ENCODE data around the gene TMEM243. TPM values are rescaled to one million over a fixed set of nuclear protein-coding genes. Genes with fewer than 3 reads are reported as not detected.

TMEM243 gene
- total RNA-seq, 2 experiments from 2014 or later: 67.0 to 67.2 TPM

DNA sequence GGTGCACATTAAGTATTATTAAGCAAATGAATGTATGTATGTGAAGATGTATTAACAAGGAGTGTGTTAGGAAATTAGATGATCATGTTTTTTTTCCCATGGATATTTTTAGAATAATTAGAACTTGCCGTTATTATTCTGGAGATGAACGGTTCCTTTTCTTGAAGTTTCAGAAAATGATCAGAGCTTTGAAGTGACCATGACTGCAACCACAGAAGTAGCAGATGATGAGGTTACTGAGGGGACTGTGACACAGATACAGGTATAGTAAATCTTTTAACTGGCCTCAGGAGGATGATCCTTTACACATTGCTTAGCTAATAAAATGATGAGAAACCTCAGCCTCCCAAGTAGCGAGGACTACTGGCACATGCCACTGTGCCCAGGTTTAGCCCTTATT lies 48.7 kb downstream of the TMEM243 start:
- intact Hi-C loops (cut with micrococcal nuclease): no loop called here
- POLR2A ChIA-PET: interaction anchor here (0.9 to 1.5 kb wide), 6 partner anchors 17 to 49 kb away, joined by 3 to 5 read pairs (median 4); partner anchors contain the start of genes DMTF1 and TMEM243
- DNase-seq (no peak), ATAC-seq (no peak)
- peaks cover 66% of the 10 kb centered on the region for H3K36me3 Mint-ChIP-seq (ENCODE audit: low read depth)
- no peak overlapping the region for H3K4me3 Mint-ChIP-seq
- no peaks in the 10 kb centered on the region for H3K9me3 Mint-ChIP-seq
- CTCF ChIA-PET: interaction anchor here (0.9 kb wide), 2 partner anchors 14 to 66 kb away, joined by 3 read pairs; no protein-coding TSS in a partner anchor
- no peak overlapping the region for H3K27ac Mint-ChIP-seq
- peaks cover 19% of the 10 kb centered on the region for H3K4me1 Mint-ChIP-seq (ENCODE audit: low read depth)
- no peaks in the 10 kb centered on the region for H3K27me3 Mint-ChIP-seq
- TF ChIP-seq, protein P1, sequence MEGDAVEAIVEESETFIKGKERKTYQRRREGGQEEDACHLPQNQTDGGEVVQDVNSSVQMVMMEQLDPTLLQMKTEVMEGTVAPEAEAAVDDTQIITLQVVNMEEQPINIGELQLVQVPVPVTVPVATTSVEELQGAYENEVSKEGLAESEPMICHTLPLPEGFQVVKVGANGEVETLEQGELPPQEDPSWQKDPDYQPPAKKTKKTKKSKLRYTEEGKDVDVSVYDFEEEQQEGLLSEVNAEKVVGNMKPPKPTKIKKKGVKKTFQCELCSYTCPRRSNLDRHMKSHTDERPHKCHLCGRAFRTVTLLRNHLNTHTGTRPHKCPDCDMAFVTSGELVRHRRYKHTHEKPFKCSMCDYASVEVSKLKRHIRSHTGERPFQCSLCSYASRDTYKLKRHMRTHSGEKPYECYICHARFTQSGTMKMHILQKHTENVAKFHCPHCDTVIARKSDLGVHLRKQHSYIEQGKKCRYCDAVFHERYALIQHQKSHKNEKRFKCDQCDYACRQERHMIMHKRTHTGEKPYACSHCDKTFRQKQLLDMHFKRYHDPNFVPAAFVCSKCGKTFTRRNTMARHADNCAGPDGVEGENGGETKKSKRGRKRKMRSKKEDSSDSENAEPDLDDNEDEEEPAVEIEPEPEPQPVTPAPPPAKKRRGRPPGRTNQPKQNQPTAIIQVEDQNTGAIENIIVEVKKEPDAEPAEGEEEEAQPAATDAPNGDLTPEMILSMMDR (IDR thresholded peaks at IDR 0.05): no peak

DNA sequence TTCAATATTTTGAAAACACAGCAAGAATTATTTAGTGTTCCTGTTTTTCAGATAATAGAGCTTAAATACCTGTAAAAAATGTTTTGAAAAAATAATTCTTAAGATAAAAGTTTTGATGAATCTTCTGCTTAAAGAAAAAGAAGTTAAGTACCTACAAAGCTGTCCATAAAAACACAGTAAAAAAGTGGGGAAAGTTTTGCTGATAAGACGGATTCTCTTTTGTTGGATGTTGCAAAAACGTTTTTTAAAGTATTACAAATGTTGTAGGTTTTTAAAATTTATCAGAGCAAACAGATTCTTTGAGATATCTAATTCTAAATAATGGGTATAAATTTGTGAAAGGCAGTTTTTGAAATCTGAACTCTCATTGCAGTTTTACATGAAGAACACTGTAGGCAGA lies 55.1 kb downstream of the TMEM243 start:
- intact Hi-C loops (cut with micrococcal nuclease): no loop called here
- ChIA-PET CTCF (interaction anchor here (1.1 kb wide), 1 partner anchor 11 kb away, joined by 3 read pairs; no protein-coding TSS in a partner anchor), POLR2A (interaction anchor here (1.5 to 1.6 kb wide), 2 partner anchors 10 to 53 kb away, joined by 3 to 6 read pairs; no protein-coding TSS in a partner anchor)
- no peak for DNase-seq
- TF ChIP-seq, protein P1 (IDR thresholded peaks at IDR 0.05): no peak
- no peak overlapping the region for H3K27ac Mint-ChIP-seq
- peaks cover 55% of the 10 kb centered on the region for H3K36me3 Mint-ChIP-seq (ENCODE audit: low read depth)
- peaks cover 29% of the 10 kb centered on the region for H3K4me1 Mint-ChIP-seq (ENCODE audit: low read depth)
- no peaks in the 10 kb centered on the region for H3K27me3 Mint-ChIP-seq
- H3K4me3 Mint-ChIP-seq: no peak overlapping the region
- no peaks in the 10 kb centered on the region for H3K9me3 Mint-ChIP-seq
- ATAC-seq: no peak

DNA sequence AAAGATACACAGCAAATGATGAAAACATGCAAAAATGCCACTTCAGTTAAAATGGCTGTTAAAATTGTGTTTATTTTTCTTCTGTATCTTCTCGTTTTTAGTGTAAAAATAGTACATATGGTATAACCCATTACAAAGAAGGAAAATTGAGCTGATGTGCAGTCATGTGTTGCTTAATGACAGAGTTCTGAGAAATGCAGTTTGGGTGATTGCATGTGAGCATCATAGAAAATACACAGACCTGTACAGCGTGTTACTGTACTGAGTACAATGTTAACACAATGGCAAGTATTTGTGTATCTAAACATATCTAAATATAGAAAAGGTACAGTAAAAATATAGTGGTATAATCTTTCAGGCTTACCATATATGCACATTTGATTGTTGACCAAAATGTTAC lies 60.0 kb downstream of the TMEM243 start:
- H3K27ac Mint-ChIP-seq: no peak overlapping the region
- DNase-seq (no peak), ATAC-seq (no peak)
- POLR2A ChIA-PET: interaction anchor here (2.2 kb wide), 1 partner anchor 8 kb away, joined by 12 read pairs; the partner anchor contains the start of gene DMTF1
- H3K4me3 Mint-ChIP-seq: no peak overlapping the region
- peaks cover 55% of the 10 kb centered on the region for H3K4me1 Mint-ChIP-seq (ENCODE audit: low read depth)
- H3K36me3 Mint-ChIP-seq (ENCODE audit: low read depth): peaks cover 40% of the 10 kb centered on the region
- intact Hi-C loops (cut with micrococcal nuclease): no loop called here
- no peaks in the 10 kb centered on the region for H3K27me3 Mint-ChIP-seq
- TF ChIP-seq, protein P1 (IDR thresholded peaks at IDR 0.05): no peak
- CTCF ChIA-PET: interaction anchor here (1.2 kb wide), 1 partner anchor 77 kb away, joined by 7 read pairs; no protein-coding TSS in a partner anchor
- no peaks in the 10 kb centered on the region for H3K9me3 Mint-ChIP-seq

DNA sequence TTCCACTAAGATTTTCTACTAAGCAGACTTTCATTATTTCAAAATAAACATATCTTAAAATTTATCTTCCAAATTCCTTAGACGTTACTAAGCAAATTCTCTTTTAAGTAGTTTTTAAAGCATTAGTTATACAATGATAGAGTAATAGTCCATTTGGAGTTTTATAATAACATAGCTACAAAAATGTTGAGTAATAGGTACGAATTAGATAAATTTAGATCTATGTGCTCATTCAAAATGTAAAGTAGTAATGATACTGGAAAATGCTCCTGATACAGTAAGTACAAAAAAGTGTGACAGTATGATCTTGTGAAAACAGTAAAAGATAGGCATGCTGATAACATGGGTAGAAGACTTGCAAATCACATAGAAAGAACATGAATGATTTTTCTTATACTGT lies 62.8 kb downstream of the TMEM243 start:
- intact Hi-C loops (cut with micrococcal nuclease): no loop called here

DNA sequence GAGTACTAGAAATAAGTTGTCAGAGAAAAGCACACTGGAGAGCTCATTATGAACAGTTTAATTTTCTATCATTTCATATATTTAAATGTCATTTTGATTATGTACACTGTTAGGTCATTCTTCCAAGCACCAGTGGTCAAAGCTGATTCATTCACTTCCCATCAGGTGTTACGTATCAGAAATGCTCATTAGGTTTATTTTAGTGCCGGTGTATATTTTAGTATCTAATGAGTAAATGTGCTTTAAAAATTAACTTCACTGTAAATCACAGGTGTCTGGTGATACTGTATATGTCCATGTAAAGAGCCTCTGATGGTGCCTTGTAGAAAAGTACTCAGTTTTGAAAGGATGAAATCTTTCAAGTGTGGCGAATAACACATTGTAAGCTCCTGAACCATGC lies 63.7 kb downstream of the TMEM243 start:
- TF ChIP-seq, protein P1 (IDR thresholded peaks at IDR 0.05): no peak
- Mint-ChIP-seq H3K9me3 (no peaks in the 10 kb centered on the region), H3K4me3 (peak overlapping the region; percentile 27), H3K27me3 (no peaks in the 10 kb centered on the region), H3K4me1 (ENCODE audit: low read depth) (peaks cover 54% of the 10 kb centered on the region), H3K27ac (peak overlapping the region; percentile 42), H3K36me3 (ENCODE audit: low read depth) (peaks cover 40% of the 10 kb centered on the region)
- intact Hi-C loops (cut with micrococcal nuclease): no loop called here
- DNase-seq (no peak), ATAC-seq (no peak)
- ChIA-PET POLR2A (interaction anchor here (4.8 kb wide), 1 partner anchor 64 kb away, joined by 90 read pairs; the partner anchor contains the start of gene TMEM243), CTCF (interaction anchor here (2.2 kb wide), 1 partner anchor 80 kb away, joined by 6 read pairs; no protein-coding TSS in a partner anchor)

More for the DNA sequence above, 62.8 kb downstream of the TMEM243 start:
- no peak overlapping the region for H3K4me3 Mint-ChIP-seq
- H3K27me3 Mint-ChIP-seq: no peaks in the 10 kb centered on the region
- POLR2A ChIA-PET: no interaction called here
- DNase-seq: no peak
- no peaks in the 10 kb centered on the region for H3K9me3 Mint-ChIP-seq
- ATAC-seq: no peak
- CTCF ChIA-PET: interaction anchor here (2.2 kb wide), 1 partner anchor 79 kb away, joined by 6 read pairs; no protein-coding TSS in a partner anchor
- peaks cover 40% of the 10 kb centered on the region for H3K36me3 Mint-ChIP-seq (ENCODE audit: low read depth)
- TF ChIP-seq, protein P1 (IDR thresholded peaks at IDR 0.05): no peak
- H3K4me1 Mint-ChIP-seq (ENCODE audit: low read depth): peaks cover 54% of the 10 kb centered on the region
- no peak overlapping the region for H3K27ac Mint-ChIP-seq

Data from activated CD8-positive, alpha-beta T cell treated with anti-CD3 and anti-CD28 coated beads for 36 hours (primary cell).